ENCODE results near the gene DENND1A.

DENND1A gene

GRCh38 chr9:123353984-123354591, 575.8 kb downstream of the DENND1A start:
- Histone ChIP-seq H3K27ac (ENCODE audit: low read length, poor library complexity, severe bottlenecking) (no peak overlapping the region), H3K4me2 (ENCODE audit: low read length, poor library complexity, severe bottlenecking) (no peak overlapping the region), H3K14ac (ENCODE audit: low read length in 2 of 2) (no peak overlapping the region), H3K9me3 (ENCODE audit: control insufficient read depth, low read length) (no peaks in the 10 kb centered on the region), H2AK5ac (ENCODE audit: low read length, severe bottlenecking) (no peak overlapping the region), H3K4ac (ENCODE audit: low read depth in 1 of 2, low read length in 2 of 2) (no peak overlapping the region), H4K91ac (ENCODE audit: low read length) (no peak overlapping the region), H2BK12ac (ENCODE audit: low read length in 2 of 2) (no peak overlapping the region), H2BK120ac (ENCODE audit: low read depth, low read length) (no peak overlapping the region), H3K9ac (ENCODE audit: low read length) (no peak overlapping the region), H3K79me1 (replicated peaks; ENCODE audit: low read length, poor library complexity, severe bottlenecking) (no peaks in the 10 kb centered on the region), H2BK5ac (ENCODE audit: low read depth, low read length, poor library complexity, severe bottlenecking) (no peak overlapping the region), H3K36me3 (ENCODE audit: control insufficient read depth in 1 of 2, insufficient read depth in 2 of 2, low read depth in 1 of 2, low read length in 2 of 2) (no peaks in the 10 kb centered on the region), H3K23ac (ENCODE audit: low read length in 2 of 2) (no peak overlapping the region), H4K8ac (ENCODE audit: low read length) (no peak overlapping the region), H2AFZ (ENCODE audit: low read depth, low read length) (no peak overlapping the region), H2BK15ac (ENCODE audit: low read depth, poor library complexity, severe bottlenecking) (no peak overlapping the region), H3K4me1 (ENCODE audit: control insufficient read depth, insufficient read depth, low read depth, low read length) (peaks cover 40% of the 10 kb centered on the region), H3K4me3 (ENCODE audit: insufficient read depth in 1 of 2, low read depth in 1 of 2, low read length in 2 of 2) (no peak overlapping the region), H3K27me3 (ENCODE audit: control insufficient read depth in 1 of 2, insufficient read depth in 1 of 2, low read length in 2 of 2) (peaks cover 64 to 72% of the 10 kb centered on the region in 2 experiments), H3K18ac (ENCODE audit: low read depth in 1 of 2, low read length in 2 of 2) (no peak overlapping the region)
- WGBS: 21% methylated on average over 18 of the region's 20 CpGs
- DNase-seq: peak; percentile 71

- Histone ChIP-seq H2AFZ (ENCODE audit: low read depth, low read length) (no peak overlapping the region), H3K14ac (ENCODE audit: low read length in 2 of 2) (no peak overlapping the region), H3K4me1 (ENCODE audit: control insufficient read depth, insufficient read depth, low read depth, low read length) (peaks cover 36% of the 10 kb centered on the region)
These were observed 576.9 kb downstream of the DENND1A start for GRCh38 chr9:123353041-123353440.

GRCh38 chr9:123350590-123351310, 579.2 kb downstream of the DENND1A start:
- Histone ChIP-seq H3K9ac (ENCODE audit: low read length) (no peak overlapping the region), H3K4me1 (ENCODE audit: control insufficient read depth, insufficient read depth, low read depth, low read length) (peaks cover 18% of the 10 kb centered on the region), H3K9me3 (ENCODE audit: control insufficient read depth, low read length) (no peaks in the 10 kb centered on the region), H2BK12ac (ENCODE audit: low read length in 2 of 2) (no peak overlapping the region), H3K4me3 (ENCODE audit: insufficient read depth in 1 of 2, low read depth in 1 of 2, low read length in 2 of 2) (no peak overlapping the region), H3K14ac (ENCODE audit: low read length in 2 of 2) (no peak overlapping the region), H2BK120ac (ENCODE audit: low read depth, low read length) (no peak overlapping the region), H4K8ac (ENCODE audit: low read length) (no peak overlapping the region), H2BK15ac (ENCODE audit: low read depth, poor library complexity, severe bottlenecking) (no peak overlapping the region), H3K23ac (ENCODE audit: low read length in 2 of 2) (no peak overlapping the region), H3K4me2 (ENCODE audit: low read length, poor library complexity, severe bottlenecking) (no peak overlapping the region), H3K27me3 (ENCODE audit: control insufficient read depth in 1 of 2, insufficient read depth in 1 of 2, low read length in 2 of 2) (peaks cover 59 to 79% of the 10 kb centered on the region in 2 experiments), H3K79me1 (replicated peaks; ENCODE audit: low read length, poor library complexity, severe bottlenecking) (no peaks in the 10 kb centered on the region), H2BK5ac (ENCODE audit: low read depth, low read length, poor library complexity, severe bottlenecking) (no peak overlapping the region), H3K27ac (ENCODE audit: low read length, poor library complexity, severe bottlenecking) (no peak overlapping the region), H3K36me3 (ENCODE audit: control insufficient read depth in 1 of 2, insufficient read depth in 2 of 2, low read depth in 1 of 2, low read length in 2 of 2) (no peaks in the 10 kb centered on the region), H2AFZ (ENCODE audit: low read depth, low read length) (no peak overlapping the region), H3K4ac (ENCODE audit: low read depth in 1 of 2, low read length in 2 of 2) (no peak overlapping the region), H2AK5ac (ENCODE audit: low read length, severe bottlenecking) (no peak overlapping the region), H4K91ac (ENCODE audit: low read length) (no peak overlapping the region), H3K18ac (ENCODE audit: low read depth in 1 of 2, low read length in 2 of 2) (no peak overlapping the region)
- WGBS: 78% methylated on average over 8 of the region's 8 CpGs
- DNase-seq: no peak

More at GRCh38 chr9:123353041-123353440, 576.9 kb downstream of the DENND1A start:
- H3K79me1 ChIP-seq (replicated peaks; ENCODE audit: low read length, poor library complexity, severe bottlenecking): no peaks in the 10 kb centered on the region
- H3K4me2 ChIP-seq (ENCODE audit: low read length, poor library complexity, severe bottlenecking): no peak overlapping the region
- H3K18ac ChIP-seq (ENCODE audit: low read depth in 1 of 2, low read length in 2 of 2): no peak overlapping the region
- peaks cover 73 to 82% of the 10 kb centered on the region in 2 experiments for H3K27me3 ChIP-seq (ENCODE audit: control insufficient read depth in 1 of 2, insufficient read depth in 1 of 2, low read length in 2 of 2)
- H3K9me3 ChIP-seq (ENCODE audit: control insufficient read depth, low read length): no peaks in the 10 kb centered on the region
- H2AK5ac ChIP-seq (ENCODE audit: low read length, severe bottlenecking): no peak overlapping the region
- no peak overlapping the region for H2BK12ac ChIP-seq (ENCODE audit: low read length in 2 of 2)
- H3K23ac ChIP-seq (ENCODE audit: low read length in 2 of 2): no peak overlapping the region
- H3K9ac ChIP-seq (ENCODE audit: low read length): no peak overlapping the region
- H3K4me3 ChIP-seq (ENCODE audit: insufficient read depth in 1 of 2, low read depth in 1 of 2, low read length in 2 of 2): no peak overlapping the region
- no peak overlapping the region for H4K91ac ChIP-seq (ENCODE audit: low read length)
- H3K36me3 ChIP-seq (ENCODE audit: control insufficient read depth in 1 of 2, insufficient read depth in 2 of 2, low read depth in 1 of 2, low read length in 2 of 2): no peaks in the 10 kb centered on the region
- no peak for DNase-seq
- no peak overlapping the region for H3K4ac ChIP-seq (ENCODE audit: low read depth in 1 of 2, low read length in 2 of 2)
- no peak overlapping the region for H3K27ac ChIP-seq (ENCODE audit: low read length, poor library complexity, severe bottlenecking)
- H4K8ac ChIP-seq (ENCODE audit: low read length): no peak overlapping the region
- WGBS: 100% methylated on average over 2 of the region's 4 CpGs
- H2BK5ac ChIP-seq (ENCODE audit: low read depth, low read length, poor library complexity, severe bottlenecking): no peak overlapping the region
- H2BK120ac ChIP-seq (ENCODE audit: low read depth, low read length): no peak overlapping the region
- no peak overlapping the region for H2BK15ac ChIP-seq (ENCODE audit: low read depth, poor library complexity, severe bottlenecking)

GRCh38 chr9:123349691-123350480, 580.0 kb downstream of the DENND1A start:
- no peak overlapping the region for H2BK5ac ChIP-seq (ENCODE audit: low read depth, low read length, poor library complexity, severe bottlenecking)
- H3K79me1 ChIP-seq (replicated peaks; ENCODE audit: low read length, poor library complexity, severe bottlenecking): no peaks in the 10 kb centered on the region
- H3K27ac ChIP-seq (ENCODE audit: low read length, poor library complexity, severe bottlenecking): no peak overlapping the region
- H3K4me3 ChIP-seq (ENCODE audit: insufficient read depth in 1 of 2, low read depth in 1 of 2, low read length in 2 of 2): no peak overlapping the region
- H3K9ac ChIP-seq (ENCODE audit: low read length): no peak overlapping the region
- H3K36me3 ChIP-seq (ENCODE audit: control insufficient read depth in 1 of 2, insufficient read depth in 2 of 2, low read depth in 1 of 2, low read length in 2 of 2): no peaks in the 10 kb centered on the region
- H3K4ac ChIP-seq (ENCODE audit: low read depth in 1 of 2, low read length in 2 of 2): no peak overlapping the region
- no peak overlapping the region for H3K23ac ChIP-seq (ENCODE audit: low read length in 2 of 2)
- no peak overlapping the region for H3K14ac ChIP-seq (ENCODE audit: low read length in 2 of 2)
- peak overlapping the region; percentile 48 for H2AFZ ChIP-seq (ENCODE audit: low read depth, low read length)
- H3K18ac ChIP-seq (ENCODE audit: low read depth in 1 of 2, low read length in 2 of 2): no peak overlapping the region
- DNase-seq: peak; percentile 70
- H2BK120ac ChIP-seq (ENCODE audit: low read depth, low read length): no peak overlapping the region
- no peak overlapping the region for H4K91ac ChIP-seq (ENCODE audit: low read length)
- H2BK12ac ChIP-seq (ENCODE audit: low read length in 2 of 2): no peak overlapping the region
- H3K4me2 ChIP-seq (ENCODE audit: low read length, poor library complexity, severe bottlenecking): peak overlapping the region; percentile 69
- peaks cover 51 to 72% of the 10 kb centered on the region in 2 experiments for H3K27me3 ChIP-seq (ENCODE audit: control insufficient read depth in 1 of 2, insufficient read depth in 1 of 2, low read length in 2 of 2)
- H3K9me3 ChIP-seq (ENCODE audit: control insufficient read depth, low read length): no peaks in the 10 kb centered on the region
- H3K4me1 ChIP-seq (ENCODE audit: control insufficient read depth, insufficient read depth, low read depth, low read length): peaks cover 13% of the 10 kb centered on the region
- 24% methylated on average over 16 of the region's 16 CpGs for WGBS
- no peak overlapping the region for H4K8ac ChIP-seq (ENCODE audit: low read length)
- no peak overlapping the region for H2AK5ac ChIP-seq (ENCODE audit: low read length, severe bottlenecking)
- no peak overlapping the region for H2BK15ac ChIP-seq (ENCODE audit: low read depth, poor library complexity, severe bottlenecking)
